Measurements from ENCODE around the gene EMID1.

- no peak for TF ChIP-seq CTCF (IDR thresholded peaks at IDR 0.05 in 2 of 3, conservative IDR thresholded peaks at IDR 0.05 in 1 of 3; ENCODE audit: borderline replicate concordance in 1 of 3, insufficient read depth in 1 of 3, low read depth in 2 of 3, low read length in 2 of 3)
- TF ChIP-seq POLR2A (IDR thresholded peaks at IDR 0.05; ENCODE audit: borderline replicate concordance, extremely low read depth, insufficient read depth, insufficient read length): no peak
- TF ChIP-seq RAD21 (IDR thresholded peaks at IDR 0.05; ENCODE audit: low read depth): no peak
- no peak for TF ChIP-seq EZH2 (IDR thresholded peaks at IDR 0.05)
- no peak for TF ChIP-seq SIN3A (IDR thresholded peaks at IDR 0.05; ENCODE audit: low read depth)
- TF ChIP-seq MAX (IDR thresholded peaks at IDR 0.05): no peak
- no peak for TF ChIP-seq ATF3 (IDR thresholded peaks at IDR 0.05)
- no peak for TF ChIP-seq FOSL1 (IDR thresholded peaks at IDR 0.05; ENCODE audit: low read depth)
- TF ChIP-seq, protein P1, sequence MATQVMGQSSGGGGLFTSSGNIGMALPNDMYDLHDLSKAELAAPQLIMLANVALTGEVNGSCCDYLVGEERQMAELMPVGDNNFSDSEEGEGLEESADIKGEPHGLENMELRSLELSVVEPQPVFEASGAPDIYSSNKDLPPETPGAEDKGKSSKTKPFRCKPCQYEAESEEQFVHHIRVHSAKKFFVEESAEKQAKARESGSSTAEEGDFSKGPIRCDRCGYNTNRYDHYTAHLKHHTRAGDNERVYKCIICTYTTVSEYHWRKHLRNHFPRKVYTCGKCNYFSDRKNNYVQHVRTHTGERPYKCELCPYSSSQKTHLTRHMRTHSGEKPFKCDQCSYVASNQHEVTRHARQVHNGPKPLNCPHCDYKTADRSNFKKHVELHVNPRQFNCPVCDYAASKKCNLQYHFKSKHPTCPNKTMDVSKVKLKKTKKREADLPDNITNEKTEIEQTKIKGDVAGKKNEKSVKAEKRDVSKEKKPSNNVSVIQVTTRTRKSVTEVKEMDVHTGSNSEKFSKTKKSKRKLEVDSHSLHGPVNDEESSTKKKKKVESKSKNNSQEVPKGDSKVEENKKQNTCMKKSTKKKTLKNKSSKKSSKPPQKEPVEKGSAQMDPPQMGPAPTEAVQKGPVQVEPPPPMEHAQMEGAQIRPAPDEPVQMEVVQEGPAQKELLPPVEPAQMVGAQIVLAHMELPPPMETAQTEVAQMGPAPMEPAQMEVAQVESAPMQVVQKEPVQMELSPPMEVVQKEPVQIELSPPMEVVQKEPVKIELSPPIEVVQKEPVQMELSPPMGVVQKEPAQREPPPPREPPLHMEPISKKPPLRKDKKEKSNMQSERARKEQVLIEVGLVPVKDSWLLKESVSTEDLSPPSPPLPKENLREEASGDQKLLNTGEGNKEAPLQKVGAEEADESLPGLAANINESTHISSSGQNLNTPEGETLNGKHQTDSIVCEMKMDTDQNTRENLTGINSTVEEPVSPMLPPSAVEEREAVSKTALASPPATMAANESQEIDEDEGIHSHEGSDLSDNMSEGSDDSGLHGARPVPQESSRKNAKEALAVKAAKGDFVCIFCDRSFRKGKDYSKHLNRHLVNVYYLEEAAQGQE (IDR thresholded peaks at IDR 0.05; ENCODE audit: low read depth): no peak
- TF ChIP-seq SP1 (IDR thresholded peaks at IDR 0.05; ENCODE audit: low read depth): no peak
- TF ChIP-seq ZNF274 (IDR thresholded peaks at IDR 0.05; ENCODE audit: low read depth, low read length): no peak
- no peak for TF ChIP-seq YY1 (IDR thresholded peaks at IDR 0.05; ENCODE audit: extremely low read depth, insufficient replicate concordance, low read depth, low read length)
- no peak for TF ChIP-seq ZBTB33 (IDR thresholded peaks at IDR 0.05; ENCODE audit: extremely low read depth, insufficient replicate concordance, low read length)
- no peak for TF ChIP-seq POLR2AphosphoS5 (IDR thresholded peaks at IDR 0.05; ENCODE audit: low read depth, low read length)
Observed at GRCh38 chr22:29183971-29184848, 21.5 kb upstream of the EMID1 start.
